ENCODE results near the gene TEF.

DNA sequence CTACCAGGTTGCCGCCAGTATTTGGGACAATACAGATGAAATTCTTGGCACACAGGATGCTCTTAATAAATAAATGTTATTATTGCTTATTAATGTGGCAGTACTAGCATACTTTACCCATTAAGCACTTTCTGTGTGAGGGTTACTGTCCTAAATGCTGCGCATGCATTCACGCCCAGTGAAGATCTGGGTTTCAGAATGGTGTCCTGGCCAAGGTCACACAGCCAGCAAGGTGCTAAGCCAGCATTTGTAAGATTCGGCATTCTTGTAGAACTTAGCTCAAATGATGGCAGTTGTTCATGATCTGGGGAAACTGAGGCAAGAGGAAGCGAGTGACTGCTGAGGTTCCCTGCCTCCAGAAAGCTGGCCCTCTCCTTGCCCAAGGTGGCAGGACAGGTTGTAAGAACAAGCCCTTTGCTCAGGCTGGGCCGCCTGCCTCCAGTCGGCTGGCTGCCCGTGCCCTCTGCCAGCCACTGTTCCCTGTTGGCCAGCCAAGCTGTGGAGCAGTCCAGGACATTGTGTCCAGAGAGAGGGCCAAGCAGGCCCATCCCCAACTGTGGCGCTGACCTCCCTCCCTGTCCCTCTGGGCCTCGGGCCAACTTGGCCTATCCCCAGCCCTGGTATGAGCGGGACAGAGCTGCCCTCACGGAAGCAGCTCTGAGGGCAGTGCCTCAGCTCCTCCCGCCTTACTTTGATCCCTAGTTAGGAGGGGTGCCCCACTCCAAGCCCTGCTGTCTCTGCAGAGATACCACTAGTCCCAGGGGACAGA is 36.1 kb downstream of the TEF start:
- TF ChIP-seq, protein P1, sequence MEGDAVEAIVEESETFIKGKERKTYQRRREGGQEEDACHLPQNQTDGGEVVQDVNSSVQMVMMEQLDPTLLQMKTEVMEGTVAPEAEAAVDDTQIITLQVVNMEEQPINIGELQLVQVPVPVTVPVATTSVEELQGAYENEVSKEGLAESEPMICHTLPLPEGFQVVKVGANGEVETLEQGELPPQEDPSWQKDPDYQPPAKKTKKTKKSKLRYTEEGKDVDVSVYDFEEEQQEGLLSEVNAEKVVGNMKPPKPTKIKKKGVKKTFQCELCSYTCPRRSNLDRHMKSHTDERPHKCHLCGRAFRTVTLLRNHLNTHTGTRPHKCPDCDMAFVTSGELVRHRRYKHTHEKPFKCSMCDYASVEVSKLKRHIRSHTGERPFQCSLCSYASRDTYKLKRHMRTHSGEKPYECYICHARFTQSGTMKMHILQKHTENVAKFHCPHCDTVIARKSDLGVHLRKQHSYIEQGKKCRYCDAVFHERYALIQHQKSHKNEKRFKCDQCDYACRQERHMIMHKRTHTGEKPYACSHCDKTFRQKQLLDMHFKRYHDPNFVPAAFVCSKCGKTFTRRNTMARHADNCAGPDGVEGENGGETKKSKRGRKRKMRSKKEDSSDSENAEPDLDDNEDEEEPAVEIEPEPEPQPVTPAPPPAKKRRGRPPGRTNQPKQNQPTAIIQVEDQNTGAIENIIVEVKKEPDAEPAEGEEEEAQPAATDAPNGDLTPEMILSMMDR (IDR thresholded peaks at IDR 0.05): no peak
- TF ChIP-seq POLR2A (IDR thresholded peaks at IDR 0.05): peak in 1 of 2 donors; percentile 42

Data from uterus (tissue), 2 donors.